HG03159 (cell line): ENCODE data around the gene BCL2.
"Not testable (repeated sequence)": the region's sequence is repeated elsewhere in the genome, so short reads cannot be mapped to it uniquely, and the experiment has no call there.

Source experiments
- ATAC-seq: cut with Tn5 transposase; IDR thresholded peaks from one replicate; pipeline ENCODE4 v1.9.1; 2021; ENCODE audit warnings: mild to moderate bottlenecking, moderate library complexity; ENCODE audit not compliant: unreplicated experiment

The BCL2 gene

DNA sequence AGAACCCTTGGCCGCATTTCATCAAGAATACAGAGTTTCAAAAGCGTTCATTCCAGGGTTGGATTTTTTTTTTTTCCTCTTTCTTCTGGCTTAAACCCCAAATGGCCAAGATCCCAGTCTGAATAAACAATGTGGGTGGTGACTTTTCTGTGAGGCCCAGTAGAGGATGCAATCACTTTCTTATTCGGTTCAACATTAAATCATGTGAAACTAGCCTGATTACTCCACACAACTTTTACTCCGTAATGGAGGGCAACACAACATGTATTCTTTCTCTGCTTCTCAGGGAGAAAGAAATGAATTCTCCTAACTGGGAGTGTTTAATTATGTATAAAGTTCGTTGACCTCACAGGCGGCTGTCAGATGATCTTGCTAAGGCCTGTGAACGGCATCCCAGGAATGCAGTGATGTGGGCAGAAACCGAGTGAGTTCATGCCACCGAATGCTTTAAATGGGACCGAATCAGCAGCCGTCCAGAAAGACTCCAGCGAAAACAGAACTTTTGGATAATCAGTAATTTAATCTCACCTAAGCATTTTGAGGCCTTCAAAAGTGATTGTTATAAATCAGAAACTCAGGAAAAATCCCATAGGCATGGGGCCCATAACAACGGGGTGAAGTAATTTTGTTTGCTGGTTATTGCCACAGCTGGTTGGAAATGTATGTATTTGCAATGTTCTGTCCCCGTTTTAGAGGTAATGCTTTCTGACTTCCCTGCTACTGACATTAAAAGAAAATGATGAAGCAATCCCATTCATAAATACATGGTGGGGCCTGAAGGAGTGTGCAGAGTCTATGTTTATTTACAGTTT is 81.5 kb downstream of the BCL2 start:
- ATAC-seq, result no peak

DNA sequence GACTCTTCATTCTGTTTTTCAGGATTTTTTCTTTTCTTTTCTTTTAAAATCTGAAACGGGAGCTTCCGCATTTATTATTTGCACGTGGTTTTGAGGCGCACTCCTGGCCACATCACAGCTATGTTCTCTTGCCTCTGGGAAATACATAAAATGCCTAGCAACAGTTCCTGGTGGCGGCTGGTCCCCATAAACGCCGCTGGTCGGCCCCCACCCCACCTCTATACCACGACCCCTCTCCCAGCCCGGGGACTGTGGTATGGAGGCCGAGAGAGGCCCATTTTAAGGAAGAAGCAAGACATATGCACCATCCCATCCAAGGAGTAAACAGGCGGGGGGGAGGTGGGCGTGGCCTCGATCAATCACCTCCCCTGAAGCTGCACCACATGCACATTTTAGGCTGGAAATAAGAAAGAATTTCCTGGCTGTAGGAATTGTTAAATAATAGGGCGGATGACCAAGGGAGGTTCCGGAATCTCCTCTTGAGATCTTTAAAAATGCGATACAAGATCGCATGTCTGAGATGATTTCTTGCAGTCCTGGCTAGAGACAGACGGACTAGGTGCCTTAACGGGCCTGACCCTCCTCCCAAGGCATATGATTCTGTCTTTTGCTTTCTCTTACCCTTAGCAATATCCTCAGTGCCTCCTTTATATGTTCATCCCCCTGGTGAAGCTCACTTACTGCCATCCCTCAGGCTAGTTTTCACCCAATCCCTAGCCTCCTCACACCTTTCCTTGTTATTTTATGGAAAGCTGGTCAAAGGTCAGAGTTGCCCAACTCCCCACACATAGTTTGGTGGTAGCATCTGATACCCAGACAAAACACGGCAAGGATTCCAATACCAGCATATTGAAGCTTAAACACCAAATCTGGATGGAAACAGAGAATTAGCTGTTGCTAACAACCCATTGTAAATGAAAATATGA is 82.4 kb downstream of the BCL2 start:
- ATAC-seq, result no peak

DNA sequence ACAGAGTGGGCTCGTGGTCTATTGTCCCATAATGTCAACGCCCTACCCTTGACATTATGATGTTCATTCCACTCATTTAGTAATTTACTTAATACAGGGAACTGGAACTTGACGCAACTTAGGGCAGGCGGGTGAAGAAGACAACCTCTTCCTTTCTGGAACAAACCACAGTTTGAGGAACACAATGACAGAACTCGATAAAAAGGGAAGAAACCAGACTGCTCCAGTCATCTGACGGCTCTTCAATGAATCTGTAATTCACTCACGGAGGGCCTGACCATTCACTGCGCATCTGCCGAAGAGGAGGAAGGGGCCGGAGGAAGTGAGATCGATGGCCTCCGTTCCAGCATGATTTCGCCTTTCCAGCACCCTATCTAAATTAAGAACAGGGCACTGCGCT is 83.2 kb downstream of the BCL2 start:
- no peak for ATAC-seq

DNA sequence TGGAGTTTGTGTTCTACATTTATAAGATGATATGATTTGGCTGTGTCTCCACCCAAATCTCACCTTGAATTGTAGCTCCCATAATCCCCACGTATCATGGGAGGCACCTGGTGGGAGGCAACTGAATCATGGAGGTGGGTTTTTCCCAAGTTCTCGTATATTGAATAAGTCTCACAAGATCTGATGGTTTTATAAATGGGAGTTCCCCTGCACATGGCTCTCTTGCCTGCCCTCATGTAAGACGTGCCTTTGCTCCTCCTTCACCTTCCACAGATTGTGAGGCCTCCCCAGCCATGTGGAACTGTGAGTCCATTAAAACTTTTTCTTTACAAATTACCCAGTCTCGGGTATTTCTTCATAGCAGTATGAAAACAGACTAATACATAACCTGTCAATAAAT is 83.6 kb downstream of the BCL2 start:
- not testable (repeated sequence) for ATAC-seq

DNA sequence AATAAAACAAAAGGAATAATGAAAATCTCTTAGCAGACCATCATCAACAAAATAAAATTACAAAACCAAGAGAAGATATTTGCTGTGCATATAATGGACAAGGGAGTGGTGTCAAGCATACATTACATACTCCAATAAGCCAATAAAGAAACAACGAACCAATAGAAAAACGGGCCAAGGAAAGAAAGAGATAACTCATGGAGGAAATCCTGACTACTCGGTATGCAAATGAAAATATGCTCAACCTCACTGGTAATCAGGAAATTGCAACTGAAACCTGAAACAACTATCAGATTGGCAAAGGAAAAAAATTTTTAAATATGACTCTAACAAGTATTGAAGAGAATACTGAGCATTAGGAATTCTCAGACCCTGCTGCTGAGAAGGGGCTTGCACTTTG is 84.7 kb downstream of the BCL2 start:
- ATAC-seq, result no peak

DNA sequence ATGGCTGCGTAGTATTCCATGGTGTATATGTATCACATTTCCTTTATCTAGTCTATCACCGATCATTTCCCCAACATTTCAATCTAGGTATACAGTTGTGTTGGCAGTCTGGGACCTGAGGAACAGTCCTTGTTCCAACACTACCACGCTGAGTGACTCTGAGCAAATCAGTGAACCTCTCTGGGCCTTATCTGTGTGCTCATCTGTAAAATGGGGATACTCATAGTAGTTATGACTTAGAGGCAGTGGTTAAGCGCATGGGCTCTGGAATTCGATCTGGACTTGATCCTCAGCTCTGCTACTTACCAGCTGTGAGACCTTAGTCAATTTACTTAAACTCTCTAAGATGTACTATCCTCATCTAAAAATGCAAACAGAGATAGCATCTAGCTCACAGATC is 85.1 kb downstream of the BCL2 start:
- ATAC-seq, result no peak

DNA sequence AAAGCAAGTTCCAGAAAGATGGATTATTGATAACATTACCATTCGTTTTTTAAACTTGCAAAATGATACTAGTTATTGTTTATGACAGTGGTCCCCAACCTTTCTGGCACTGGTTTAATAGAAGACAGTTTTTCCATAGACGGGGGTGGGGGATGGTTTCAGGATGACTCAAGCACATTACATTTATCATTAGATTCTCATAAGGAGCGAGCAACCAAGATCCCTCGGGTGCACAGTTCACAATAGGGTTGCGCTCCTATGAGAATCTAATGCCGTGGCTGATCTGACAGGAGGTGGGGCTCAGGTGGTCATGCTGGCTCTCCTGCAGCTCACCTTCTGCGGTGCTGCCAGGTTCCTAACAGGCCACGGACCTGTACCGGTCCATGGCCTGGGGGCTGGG is 86.2 kb downstream of the BCL2 start:
- ATAC-seq, result no peak

DNA sequence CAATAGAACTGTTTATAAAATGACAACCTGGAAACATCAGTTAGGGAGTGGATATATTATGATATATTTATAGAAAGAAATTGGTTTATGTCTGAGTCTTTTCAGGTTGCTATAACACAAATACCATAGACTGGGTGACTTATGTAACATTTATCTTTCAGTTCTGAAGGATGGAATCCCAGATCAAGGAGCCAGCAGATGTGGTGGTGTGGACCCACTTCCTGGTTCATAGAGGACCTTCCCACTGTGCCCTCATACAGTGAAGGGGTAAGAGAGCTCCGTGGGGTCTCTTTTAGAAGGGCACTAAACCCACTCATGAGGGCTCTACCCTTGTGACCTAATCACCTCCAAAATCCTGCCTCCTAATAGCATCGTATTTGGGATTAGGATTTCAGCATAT is 86.7 kb downstream of the BCL2 start:
- ATAC-seq, result no peak

DNA sequence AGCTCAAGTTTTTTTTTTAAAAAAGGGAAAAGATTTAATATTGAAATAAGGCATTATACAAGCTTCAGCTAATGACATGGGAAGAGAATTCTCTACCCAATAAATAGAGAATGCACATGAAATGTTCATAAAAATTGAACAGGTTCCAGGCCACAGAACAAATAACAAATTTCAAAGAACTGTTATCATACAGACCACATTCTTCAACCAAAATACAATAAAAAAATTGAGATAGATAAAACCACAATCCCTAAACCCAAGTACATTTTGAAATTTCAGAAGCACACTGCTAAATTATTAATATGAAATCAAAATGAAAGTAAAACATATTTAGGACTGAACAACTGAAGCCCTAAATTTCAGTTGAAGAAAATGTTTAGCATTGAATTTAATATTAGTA is 89.6 kb downstream of the BCL2 start:
- no peak for ATAC-seq

DNA sequence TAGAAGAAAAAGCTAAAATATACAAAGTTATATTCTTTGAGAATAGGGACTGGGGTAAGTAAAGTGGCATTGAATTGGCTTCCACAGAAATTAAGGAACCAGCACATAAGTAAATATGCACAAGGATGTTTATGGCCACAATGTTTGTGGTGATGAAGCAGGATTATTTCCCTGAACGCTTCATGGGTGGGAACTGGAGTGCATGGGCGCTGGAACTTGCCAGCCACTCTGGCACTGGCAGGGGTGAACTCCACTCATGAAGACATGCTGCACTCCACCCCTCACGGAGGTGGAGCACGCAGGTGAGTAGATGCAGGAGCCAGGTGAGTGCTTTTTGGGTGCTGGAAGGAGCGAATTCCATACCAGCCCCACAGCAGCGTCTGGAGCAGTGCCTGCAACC is 94.1 kb downstream of the BCL2 start:
- ATAC-seq, result no peak

DNA sequence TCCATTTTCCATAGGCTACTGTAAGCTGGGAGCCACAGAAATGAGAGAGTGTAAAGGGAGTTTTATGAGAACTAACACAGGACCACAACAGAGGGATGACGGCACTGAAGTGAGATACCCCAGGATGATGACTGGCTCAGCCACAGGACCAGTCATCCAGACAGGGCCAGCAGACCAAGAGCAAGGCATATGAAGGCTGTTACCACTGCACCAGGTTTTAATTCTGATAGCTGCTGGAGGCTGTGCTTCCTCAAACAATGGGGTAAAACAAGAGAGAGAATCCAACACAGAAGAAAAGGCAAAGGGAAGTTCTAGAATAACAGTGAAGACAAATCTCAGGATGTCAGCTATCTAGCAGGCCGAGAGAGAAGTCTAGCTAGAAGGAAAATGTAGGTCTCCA is 94.9 kb downstream of the BCL2 start:
- no peak for ATAC-seq

DNA sequence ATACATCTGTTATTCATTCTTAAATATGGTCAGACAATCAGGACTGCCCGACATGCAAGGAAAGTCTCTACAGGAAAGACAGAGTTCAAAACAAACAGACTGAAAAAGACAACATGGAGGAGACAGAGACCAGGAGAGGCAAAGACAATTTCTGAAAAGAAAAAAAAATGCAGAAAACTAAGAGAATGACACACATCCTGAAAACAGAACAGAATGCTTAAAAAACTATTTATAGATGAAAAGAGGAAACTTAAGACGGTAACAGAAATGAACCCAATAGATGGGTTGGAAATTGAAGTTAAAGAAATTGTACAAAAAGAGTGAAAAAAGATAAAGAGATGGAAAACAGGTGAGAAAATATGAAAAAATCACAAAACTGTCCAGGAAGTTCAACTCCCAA is 95.7 kb downstream of the BCL2 start:
- ATAC-seq, result no peak

DNA sequence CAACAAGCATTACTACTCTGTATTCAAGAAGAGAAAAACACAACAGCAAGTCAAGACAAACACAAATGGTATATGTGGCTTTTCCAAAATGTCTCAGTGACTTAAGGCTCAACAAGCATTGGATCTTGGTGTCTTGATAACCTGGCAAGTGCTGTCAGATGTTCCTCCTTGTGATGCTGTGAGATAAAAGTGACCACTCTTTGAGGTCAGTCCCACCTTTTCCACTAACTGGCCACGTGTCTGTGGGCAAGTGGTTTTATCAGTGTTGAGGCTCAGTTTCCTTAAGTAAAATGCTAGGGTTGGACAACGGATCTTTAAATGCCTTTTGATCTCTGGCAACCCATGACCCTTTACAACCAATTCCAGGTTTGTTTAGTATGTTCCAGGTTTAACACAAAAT is 98.7 kb downstream of the BCL2 start:
- ATAC-seq, result no peak

DNA sequence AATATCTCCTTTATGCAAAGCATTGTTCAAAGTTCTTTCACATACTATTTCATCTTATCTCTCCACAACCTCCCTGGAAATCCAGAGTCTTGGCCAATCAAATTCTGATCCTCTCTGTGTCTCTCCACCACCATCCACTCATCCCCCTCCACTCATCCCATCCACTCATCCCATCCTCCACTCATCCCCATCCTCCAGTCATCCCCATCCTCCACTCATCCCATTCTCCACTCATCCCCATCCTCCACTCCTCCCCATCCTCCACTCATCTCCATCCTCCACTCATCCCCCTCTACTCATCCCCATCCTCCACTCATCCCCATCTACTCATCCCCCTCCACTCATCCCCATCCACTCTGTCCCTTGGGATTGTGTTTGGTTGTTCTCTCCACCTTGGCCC is 101.1 kb downstream of the BCL2 start:
- ATAC-seq, result no peak

DNA sequence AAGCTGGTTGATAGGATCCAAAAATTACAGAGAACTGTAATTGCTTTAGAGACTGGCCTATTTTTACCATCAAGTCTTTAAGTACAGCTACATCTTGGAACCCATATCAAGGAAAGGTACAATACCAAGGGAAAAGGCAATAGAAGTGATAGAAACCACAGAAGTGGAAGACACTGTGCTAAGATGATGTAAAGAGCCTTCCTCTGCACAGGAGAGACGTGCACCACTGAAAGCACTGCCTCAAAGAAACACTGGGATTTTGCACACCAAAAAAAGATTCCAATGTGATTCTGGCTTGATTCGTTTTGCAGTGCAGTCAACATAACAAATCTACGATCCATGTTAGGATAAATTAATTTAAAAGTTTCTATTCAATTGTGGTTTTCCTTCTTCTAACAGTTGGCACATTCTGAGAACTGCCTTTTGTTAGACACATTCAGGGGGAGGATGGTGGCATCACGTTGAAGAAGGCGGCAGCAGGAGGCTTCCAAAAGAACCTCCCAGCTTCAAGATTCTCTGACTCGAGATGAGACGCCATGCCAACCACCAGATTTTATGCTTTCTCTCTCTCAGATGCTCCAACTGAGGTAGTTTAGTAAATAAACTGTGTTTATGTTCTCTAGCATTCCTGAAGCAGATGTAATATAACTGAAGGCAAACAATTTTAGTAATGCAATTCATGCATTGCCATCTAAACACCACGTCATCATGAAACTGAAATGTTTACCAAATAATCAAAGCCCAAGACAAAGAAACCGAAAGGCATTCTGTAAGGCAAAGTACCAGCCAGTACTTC is 102.9 kb downstream of the BCL2 start:
- no peak for ATAC-seq

DNA sequence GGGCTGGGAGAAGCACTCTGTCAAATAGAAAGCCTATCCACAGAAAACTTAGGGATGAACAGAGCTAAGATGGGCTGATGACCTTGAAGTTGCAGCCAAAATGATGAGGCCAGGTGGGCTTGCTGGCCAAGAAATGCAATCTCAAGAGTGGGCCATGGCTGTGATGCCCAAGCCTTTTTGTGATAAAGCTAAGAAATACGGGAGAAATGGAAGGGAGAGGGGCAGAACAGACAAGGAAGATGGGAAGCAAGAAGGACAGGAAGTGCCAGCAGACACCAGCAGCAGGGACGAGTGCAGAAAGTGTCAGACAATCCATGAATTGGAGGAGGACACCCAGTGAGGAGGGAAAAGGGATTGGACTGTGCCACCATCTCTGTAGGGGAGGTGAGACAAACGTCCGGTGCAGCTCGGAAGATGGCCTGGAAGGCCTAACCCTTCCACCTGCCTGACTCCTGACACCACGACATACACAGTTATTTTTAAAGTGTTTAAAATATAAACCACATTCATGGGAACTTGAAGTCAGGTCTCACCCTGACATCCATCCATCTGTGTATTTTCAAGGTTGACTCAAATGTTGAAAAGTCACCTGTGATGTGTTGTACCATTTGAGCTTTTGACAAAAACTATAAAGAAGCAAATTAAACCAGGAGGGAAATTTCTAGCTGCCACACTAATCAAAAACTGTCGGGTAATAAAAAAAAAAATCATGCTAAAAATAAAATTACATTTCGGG is 105.5 kb downstream of the BCL2 start:
- ATAC-seq, result no peak

DNA sequence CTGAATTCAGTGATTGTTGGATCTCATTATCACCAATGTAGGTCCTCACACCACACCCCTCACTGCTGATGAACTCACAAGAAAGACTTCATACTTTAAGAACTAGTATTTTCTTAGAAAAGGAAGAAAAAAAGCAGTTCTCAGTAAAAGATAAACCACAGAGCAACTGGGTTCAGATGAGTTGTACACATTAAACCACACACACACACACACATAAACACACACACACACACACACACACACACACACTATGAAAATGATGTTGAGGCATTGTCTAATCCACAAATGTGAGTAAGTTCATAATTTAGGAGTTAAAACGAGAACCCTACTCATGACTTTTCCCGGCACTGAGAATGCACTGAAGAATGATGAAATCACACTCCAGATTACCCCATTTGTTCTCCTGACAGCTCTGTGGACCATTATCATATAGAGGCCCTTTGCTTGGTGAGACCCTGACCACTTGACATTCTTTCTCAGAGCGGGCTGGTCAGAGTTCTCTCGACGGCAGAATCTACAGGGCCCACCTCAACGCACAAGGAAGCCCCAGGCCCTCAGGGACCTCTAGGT is 106.2 kb downstream of the BCL2 start:
- no peak for ATAC-seq

DNA sequence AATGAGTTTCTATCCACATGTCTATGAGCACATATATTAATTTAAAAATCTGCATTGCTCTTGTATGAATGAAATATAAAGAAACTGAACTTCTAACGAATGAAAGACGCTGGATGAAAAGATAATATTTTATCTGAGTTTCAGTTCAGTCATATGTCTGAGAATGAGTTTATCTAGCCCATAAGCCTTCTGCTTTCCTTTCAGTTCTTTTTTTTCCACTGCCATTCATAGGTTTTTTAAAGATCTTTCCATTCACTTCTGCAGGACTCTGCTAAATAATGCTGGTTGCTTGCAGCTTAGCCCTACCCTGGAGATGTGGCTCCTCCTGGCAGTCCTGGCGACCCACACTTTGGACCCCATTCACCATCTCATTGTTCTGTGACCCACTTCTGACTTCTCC is 109.0 kb downstream of the BCL2 start:
- ATAC-seq, result no peak

DNA sequence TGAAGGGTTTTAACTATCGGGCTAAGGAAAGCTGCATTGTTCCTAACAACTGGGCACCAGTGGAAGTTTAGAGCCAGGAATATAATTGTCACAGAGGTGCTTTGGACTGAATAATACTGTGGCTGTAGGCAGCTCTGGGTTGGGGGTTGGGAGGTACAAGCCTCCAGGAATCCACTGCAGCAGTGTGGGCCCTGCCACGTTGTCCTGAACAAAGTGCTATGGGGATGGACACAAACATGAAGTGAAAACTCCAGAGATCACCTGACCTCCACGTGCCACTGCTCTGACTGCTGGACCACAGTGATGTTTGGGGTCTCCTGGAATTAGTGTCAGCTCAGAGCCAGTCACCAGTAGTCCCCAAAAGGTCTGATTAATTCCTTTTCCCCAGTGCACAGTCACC is 110.9 kb downstream of the BCL2 start:
- ATAC-seq, result no peak

DNA sequence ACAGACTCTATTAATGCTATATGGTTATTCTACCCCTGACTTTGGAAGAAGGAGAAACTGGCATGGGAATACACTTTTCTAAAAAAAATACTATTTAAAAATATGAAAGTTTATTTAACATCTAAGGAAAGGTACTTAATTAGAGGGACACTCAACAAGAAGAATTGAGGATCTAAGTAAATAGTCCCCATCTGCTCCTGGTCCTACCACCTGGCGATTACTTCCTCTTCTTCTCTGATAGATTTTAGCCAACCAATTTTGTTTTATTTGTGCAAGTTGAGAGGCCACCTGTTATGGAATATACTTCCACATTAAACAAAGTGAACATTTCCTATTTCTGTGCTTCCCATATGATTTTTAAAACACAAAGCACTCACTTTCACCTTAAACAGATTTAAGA is 111.7 kb downstream of the BCL2 start:
- ATAC-seq, result no peak
